ENCODE results near the gene ZNF385B. TPM values are rescaled to one million over a fixed set of nuclear protein-coding genes. Genes with fewer than 3 reads are reported as not detected.

ZNF385B gene
- total and polyA plus RNA-seq, 4 experiments from 2014 or later = not detected

DNA sequence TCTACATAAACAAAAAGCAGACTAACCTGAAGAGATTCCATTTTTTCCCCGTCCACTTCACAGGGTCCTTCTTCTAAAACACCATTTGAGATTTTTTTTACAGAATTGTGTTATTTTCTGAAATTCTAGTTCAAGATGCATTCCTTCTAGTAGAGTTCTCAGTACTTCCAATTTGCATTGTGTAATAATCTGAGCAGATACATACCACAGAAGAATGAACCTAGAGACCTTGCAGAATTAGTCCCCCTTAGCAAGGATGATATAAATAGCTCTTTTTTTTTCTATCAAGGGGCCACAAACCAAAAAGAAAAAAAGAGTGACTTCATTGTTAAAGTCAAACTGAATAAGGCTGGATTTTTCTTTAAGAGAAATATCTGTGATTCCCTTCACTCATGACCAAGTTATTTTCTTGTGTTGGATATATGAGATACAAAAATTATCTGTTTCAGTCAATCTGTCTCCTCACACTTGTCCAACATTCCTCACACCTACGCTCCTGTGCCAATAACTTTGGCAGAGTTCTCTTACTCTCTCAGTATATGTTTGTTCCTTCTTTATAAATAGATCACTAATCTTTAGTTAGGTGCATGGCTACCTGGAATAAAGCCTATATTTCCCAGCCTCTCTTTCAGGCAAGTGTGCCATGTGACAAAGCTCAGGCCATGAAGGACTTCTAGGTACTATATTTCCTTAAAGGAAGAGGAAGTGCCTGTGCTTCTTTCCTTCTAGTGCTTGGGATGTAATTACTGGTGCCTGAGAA lies 183.5 kb downstream of the ZNF385B start:
- no peaks in the 10 kb centered on the region for H3K9me3 ChIP-seq (ENCODE audit: control insufficient read depth in 1 of 2, low read length in 2 of 2)
- Mint-ChIP-seq H3K9me3 (peaks cover 0 to 3% (median 0%) of the 10 kb centered on the region in 8 donors), H3K36me3 (no peaks in the 10 kb centered on the region), H3K27ac (no peak overlapping the region), H3K4me3 (no peak overlapping the region), H3K4me1 (peaks cover 0 to 1% (median 0%) of the 10 kb centered on the region in 4 donors), H3K27me3 (no peaks in the 10 kb centered on the region)
- H3K27ac ChIP-seq (ENCODE audit: low read depth, low read length) = no peak overlapping the region
- no peak overlapping the region for H3K4me3 ChIP-seq (ENCODE audit: low read length in 2 of 2)
- no peaks in the 10 kb centered on the region for H3K4me1 ChIP-seq (ENCODE audit: insufficient read depth, low read length)
- ChIA-PET POLR2A (ENCODE audit: partially characterized antibody) (no interaction called here), CTCF (ENCODE audit: partially characterized antibody) (no interaction called here)
- no peak for DNase-seq
- no peaks in the 10 kb centered on the region for H3K36me3 ChIP-seq (ENCODE audit: insufficient read depth, low read length)
- no peaks in the 10 kb centered on the region for H3K27me3 ChIP-seq (ENCODE audit: insufficient read depth, low read length)
- intact Hi-C loops (cut with micrococcal nuclease) = no loop called here

DNA sequence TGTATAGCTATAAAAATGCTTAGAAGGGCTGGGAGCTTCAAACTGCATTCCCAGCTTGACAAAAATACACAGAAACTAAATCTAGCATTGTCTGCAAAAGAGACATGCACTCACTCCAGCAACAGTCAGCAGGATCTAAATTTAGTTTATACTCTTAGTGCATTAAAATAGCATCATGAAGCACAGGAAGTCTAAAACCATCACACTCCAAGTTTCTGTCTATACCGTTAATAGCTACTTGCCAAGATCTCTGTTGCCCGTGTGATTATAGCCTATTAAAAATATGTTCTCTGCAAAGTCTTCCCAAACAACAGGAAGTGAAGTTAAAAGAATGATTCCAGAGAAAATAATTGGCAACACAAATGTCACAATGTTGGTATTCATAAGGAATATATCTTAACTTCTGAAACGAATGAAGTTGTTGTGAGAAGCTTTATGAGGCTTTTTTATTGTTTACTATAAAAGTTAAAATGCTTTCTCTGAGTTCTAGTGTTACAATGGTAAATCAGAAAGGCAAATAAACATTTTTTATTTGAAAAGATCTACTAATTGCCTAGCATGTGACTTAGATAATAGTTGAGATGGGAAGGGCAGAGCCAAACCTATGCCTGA lies 184.2 kb downstream of the ZNF385B start:
- ChIA-PET POLR2A (ENCODE audit: partially characterized antibody) (no interaction called here), CTCF (ENCODE audit: partially characterized antibody) (no interaction called here)
- intact Hi-C loops (cut with micrococcal nuclease) = no loop called here
- no peaks in the 10 kb centered on the region for H3K36me3 ChIP-seq (ENCODE audit: insufficient read depth, low read length)
- H3K27me3 ChIP-seq (ENCODE audit: insufficient read depth, low read length) = no peaks in the 10 kb centered on the region
- peaks cover 0 to 3% (median 0%) of the 10 kb centered on the region in 8 donors for H3K9me3 Mint-ChIP-seq
- H3K27me3 Mint-ChIP-seq = no peaks in the 10 kb centered on the region
- H3K36me3 Mint-ChIP-seq = no peaks in the 10 kb centered on the region
- H3K9me3 ChIP-seq (ENCODE audit: control insufficient read depth in 1 of 2, low read length in 2 of 2) = no peaks in the 10 kb centered on the region
- H3K4me3 Mint-ChIP-seq = no peak overlapping the region
- no peak overlapping the region for H3K4me3 ChIP-seq (ENCODE audit: low read length in 2 of 2)
- no peak overlapping the region for H3K27ac Mint-ChIP-seq
- H3K4me1 ChIP-seq (ENCODE audit: insufficient read depth, low read length) = no peaks in the 10 kb centered on the region
- H3K4me1 Mint-ChIP-seq = peaks cover 0 to 1% (median 0%) of the 10 kb centered on the region in 4 donors
- DNase-seq = no peak
- H3K27ac ChIP-seq (ENCODE audit: low read depth, low read length) = no peak overlapping the region

DNA sequence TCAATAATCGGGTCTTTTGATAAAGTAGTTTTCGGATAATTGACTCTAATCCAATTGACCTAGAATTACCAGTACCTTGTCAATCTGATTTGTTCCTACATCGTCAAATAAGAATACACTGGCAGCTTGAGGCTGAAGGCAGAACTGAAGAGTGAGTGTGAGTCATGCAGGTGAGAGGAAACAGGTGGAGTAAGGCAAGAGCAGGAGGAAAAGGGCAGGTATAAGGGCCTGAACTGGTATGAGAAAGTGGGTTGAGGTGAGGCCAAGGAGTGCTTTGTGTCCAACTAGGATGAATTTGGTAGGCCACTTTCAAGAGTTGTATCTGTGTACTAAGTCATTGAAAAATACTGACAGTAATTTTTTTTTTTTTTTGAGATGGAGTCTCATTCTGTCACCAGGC lies 186.0 kb downstream of the ZNF385B start:
- Mint-ChIP-seq H3K4me1 (peaks cover 0 to 1% (median 0%) of the 10 kb centered on the region in 4 donors), H3K9me3 (peaks cover 0 to 3% (median 0%) of the 10 kb centered on the region in 8 donors), H3K27ac (no peak overlapping the region), H3K36me3 (no peaks in the 10 kb centered on the region), H3K27me3 (no peaks in the 10 kb centered on the region), H3K4me3 (no peak overlapping the region)
- ChIA-PET POLR2A (ENCODE audit: partially characterized antibody) (no interaction called here), CTCF (ENCODE audit: partially characterized antibody) (no interaction called here)
- Histone ChIP-seq H3K36me3 (ENCODE audit: insufficient read depth, low read length) (no peaks in the 10 kb centered on the region), H3K9me3 (ENCODE audit: control insufficient read depth in 1 of 2, low read length in 2 of 2) (no peaks in the 10 kb centered on the region), H3K4me3 (ENCODE audit: low read length in 2 of 2) (no peak overlapping the region), H3K4me1 (ENCODE audit: insufficient read depth, low read length) (no peaks in the 10 kb centered on the region), H3K27me3 (ENCODE audit: insufficient read depth, low read length) (no peaks in the 10 kb centered on the region), H3K27ac (ENCODE audit: low read depth, low read length) (no peak overlapping the region)
- intact Hi-C loops (cut with micrococcal nuclease) = no loop called here
- DNase-seq = no peak

DNA sequence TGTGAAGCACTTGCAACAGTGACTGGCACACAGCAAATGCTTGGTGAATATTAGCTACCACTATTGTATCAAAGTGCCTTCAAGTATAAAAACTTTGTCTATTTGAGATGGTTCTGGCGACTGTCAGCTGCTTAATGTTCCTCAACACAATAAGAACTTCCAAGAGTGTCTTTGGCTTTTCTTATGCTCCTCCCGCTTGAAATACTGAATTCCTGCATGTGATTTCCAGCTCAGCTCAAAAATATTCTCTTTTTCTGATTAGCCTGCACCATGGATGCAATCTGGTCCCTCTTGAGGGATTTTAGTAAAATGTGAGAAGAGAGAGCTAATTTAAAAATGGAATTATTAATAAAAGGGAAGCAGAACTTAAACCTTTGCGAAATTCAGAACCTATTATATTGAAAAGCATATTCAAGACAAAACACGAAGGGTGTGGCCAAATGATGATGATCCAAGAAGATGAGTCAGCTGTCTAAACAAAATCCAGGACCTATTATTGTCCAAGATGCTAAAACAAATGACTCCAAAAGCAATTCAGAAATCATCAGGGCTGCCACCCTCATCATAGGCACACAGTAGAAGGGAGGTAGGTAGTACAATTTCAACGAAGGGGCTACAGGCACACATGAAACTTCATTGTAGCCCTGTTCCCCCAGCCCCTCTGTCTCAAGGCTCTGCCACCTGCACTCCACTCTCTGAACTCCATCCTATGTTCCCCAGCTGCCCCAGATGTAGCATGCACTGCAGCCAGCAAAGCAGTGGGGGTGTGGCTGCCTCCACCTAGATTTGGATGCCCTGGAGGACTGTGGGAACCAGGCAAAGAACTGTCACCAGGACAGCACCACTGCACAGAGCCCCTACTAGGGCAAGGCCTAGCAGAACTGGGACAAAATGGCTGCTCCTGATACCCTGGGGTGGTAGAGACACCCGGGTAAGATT lies 190.1 kb downstream of the ZNF385B start:
- no peaks in the 10 kb centered on the region for H3K4me1 ChIP-seq (ENCODE audit: insufficient read depth, low read length)
- ChIA-PET CTCF (ENCODE audit: partially characterized antibody) (no interaction called here), POLR2A (ENCODE audit: partially characterized antibody) (no interaction called here)
- H3K27ac ChIP-seq (ENCODE audit: low read depth, low read length) = no peak overlapping the region
- Mint-ChIP-seq H3K4me3 (no peak overlapping the region), H3K36me3 (no peaks in the 10 kb centered on the region), H3K9me3 (peaks cover 0 to 2% (median 0%) of the 10 kb centered on the region in 8 donors), H3K27me3 (no peaks in the 10 kb centered on the region), H3K27ac (no peak overlapping the region), H3K4me1 (peaks cover 0 to 1% (median 0%) of the 10 kb centered on the region in 4 donors)
- H3K27me3 ChIP-seq (ENCODE audit: insufficient read depth, low read length) = no peaks in the 10 kb centered on the region
- no peak overlapping the region for H3K4me3 ChIP-seq (ENCODE audit: low read length in 2 of 2)
- no peaks in the 10 kb centered on the region for H3K36me3 ChIP-seq (ENCODE audit: insufficient read depth, low read length)
- DNase-seq = no peak
- intact Hi-C loops (cut with micrococcal nuclease) = no loop called here
- H3K9me3 ChIP-seq (ENCODE audit: control insufficient read depth in 1 of 2, low read length in 2 of 2) = no peaks in the 10 kb centered on the region

DNA sequence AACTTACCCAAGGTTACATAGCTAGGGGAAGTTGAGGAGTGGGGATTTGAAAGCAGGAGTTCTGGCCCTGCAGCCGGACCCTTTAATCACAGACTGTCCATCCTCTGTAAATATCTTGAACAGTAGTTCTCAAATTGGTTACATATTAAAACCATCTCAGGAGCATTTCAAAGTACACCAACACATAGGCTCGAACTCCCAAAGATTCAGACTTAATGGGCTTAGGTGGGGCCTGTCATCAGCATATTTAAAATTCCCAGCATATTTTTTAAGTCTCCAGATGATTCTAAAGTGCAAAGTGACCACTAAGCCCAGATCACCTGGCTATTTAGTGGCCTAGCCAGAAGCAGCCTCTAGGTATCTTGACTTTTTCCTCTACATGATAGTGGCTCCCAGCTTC lies 192.2 kb downstream of the ZNF385B start:
- POLR2A ChIA-PET (ENCODE audit: partially characterized antibody) = no interaction called here
- Histone ChIP-seq H3K36me3 (ENCODE audit: insufficient read depth, low read length) (no peaks in the 10 kb centered on the region), H3K4me3 (ENCODE audit: low read length in 2 of 2) (no peak overlapping the region), H3K27ac (ENCODE audit: low read depth, low read length) (no peak overlapping the region), H3K27me3 (ENCODE audit: insufficient read depth, low read length) (no peaks in the 10 kb centered on the region), H3K9me3 (ENCODE audit: control insufficient read depth in 1 of 2, low read length in 2 of 2) (no peaks in the 10 kb centered on the region), H3K4me1 (ENCODE audit: insufficient read depth, low read length) (no peaks in the 10 kb centered on the region)
- Mint-ChIP-seq H3K27me3 (no peaks in the 10 kb centered on the region), H3K36me3 (no peaks in the 10 kb centered on the region), H3K9me3 (no peaks in the 10 kb centered on the region), H3K27ac (no peak overlapping the region), H3K4me1 (peaks cover 0 to 1% (median 0%) of the 10 kb centered on the region in 4 donors), H3K4me3 (no peak overlapping the region)
- no peak for DNase-seq
- CTCF ChIA-PET (ENCODE audit: partially characterized antibody) = no interaction called here
- intact Hi-C loops (cut with micrococcal nuclease) = no loop called here

DNA sequence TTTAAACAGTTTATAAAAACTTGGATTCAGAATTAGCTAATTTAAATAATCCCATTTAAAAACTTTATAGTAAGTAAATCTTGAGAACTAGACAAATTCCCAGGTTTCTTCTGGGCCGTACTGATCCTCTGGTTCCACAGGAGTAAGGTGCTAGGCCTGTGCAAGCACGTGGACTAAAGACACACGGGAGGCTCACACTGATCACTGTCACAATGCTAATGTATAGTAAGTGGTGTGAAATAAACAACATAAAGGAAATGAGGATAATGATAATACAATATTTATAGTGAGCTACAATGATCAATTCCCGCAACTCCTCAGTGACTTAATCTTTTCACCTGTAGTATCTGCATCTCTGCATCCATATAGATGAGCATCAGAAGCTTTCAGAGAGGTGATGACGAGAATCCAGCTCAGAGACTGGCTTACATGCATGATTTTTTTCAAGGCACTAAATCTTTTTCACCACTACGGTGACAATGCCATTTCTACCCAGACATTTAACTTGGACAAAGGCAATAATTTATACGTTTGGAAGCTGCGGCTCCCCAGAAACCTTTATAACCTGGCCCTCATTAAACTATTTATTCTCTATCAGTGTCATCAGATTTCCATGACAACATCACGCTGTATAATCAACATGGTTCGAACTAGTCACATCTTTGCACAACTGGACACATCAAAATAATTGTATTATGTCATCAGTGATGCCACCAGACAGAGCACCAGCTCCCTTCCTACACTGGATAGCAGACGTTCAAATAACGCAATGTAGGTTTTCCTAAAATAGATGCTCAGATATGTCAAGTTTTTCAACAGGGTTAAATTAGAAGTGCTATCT lies 196.2 kb downstream of the ZNF385B start:
- Histone ChIP-seq H3K4me3 (ENCODE audit: low read length in 2 of 2) (no peak overlapping the region), H3K27ac (ENCODE audit: low read depth, low read length) (no peak overlapping the region), H3K9me3 (ENCODE audit: control insufficient read depth in 1 of 2, low read length in 2 of 2) (no peaks in the 10 kb centered on the region), H3K4me1 (ENCODE audit: insufficient read depth, low read length) (no peaks in the 10 kb centered on the region), H3K36me3 (ENCODE audit: insufficient read depth, low read length) (no peaks in the 10 kb centered on the region), H3K27me3 (ENCODE audit: insufficient read depth, low read length) (no peaks in the 10 kb centered on the region)
- no peak overlapping the region for H3K27ac Mint-ChIP-seq
- H3K27me3 Mint-ChIP-seq = no peaks in the 10 kb centered on the region
- H3K4me3 Mint-ChIP-seq = no peak overlapping the region
- intact Hi-C loops (cut with micrococcal nuclease) = no loop called here
- ChIA-PET POLR2A (ENCODE audit: partially characterized antibody) (no interaction called here), CTCF (ENCODE audit: partially characterized antibody) (no interaction called here)
- H3K36me3 Mint-ChIP-seq = no peaks in the 10 kb centered on the region
- DNase-seq = no peak
- no peaks in the 10 kb centered on the region for H3K9me3 Mint-ChIP-seq
- no peaks in the 10 kb centered on the region for H3K4me1 Mint-ChIP-seq

All from CD4-positive, alpha-beta memory T cell (primary cell).